HG03045 (cell line): ENCODE results near the gene PRSS53.
"Not testable (repeated sequence)": the region's sequence is repeated elsewhere in the genome, so short reads cannot be mapped to it uniquely, and the experiment has no call there.

ENCODE experiments used
- ATAC-seq: cut with Tn5 transposase; IDR thresholded peaks from one replicate; pipeline ENCODE4 v1.9.1; 2021; ENCODE audit warnings: mild to moderate bottlenecking, moderate library complexity; ENCODE audit not compliant: unreplicated experiment

The PRSS53 gene

GRCh38 chr16:31118223-31119155, 29.7 kb upstream of the PRSS53 start:
- ATAC-seq, result no peak

GRCh38 chr16:31117384-31118222, 28.9 kb upstream of the PRSS53 start, which contains the start of gene KAT8:
KAT8 (plus strand) TSS chr16:31117664; CDS start chr16:31117682, 18 bp downstream.
- ATAC-seq, result peak; percentile 89

- ATAC-seq, result no peak
Observed at GRCh38 chr16:31114468-31114867, 25.7 kb upstream of the PRSS53 start.

- ATAC-seq, result no peak
Observed at GRCh38 chr16:31113121-31114120, 24.7 kb upstream of the PRSS53 start.

- ATAC-seq, result no peak
Observed at GRCh38 chr16:31112711-31113110, 24.0 kb upstream of the PRSS53 start.

GRCh38 chr16:31111881-31112466, 23.2 kb upstream of the PRSS53 start:
- ATAC-seq, result no peak

GRCh38 chr16:31110106-31111034, 21.6 kb upstream of the PRSS53 start:
- ATAC-seq, result no peak

GRCh38 chr16:31109622-31110021, 20.9 kb upstream of the PRSS53 start:
- no peak for ATAC-seq

GRCh38 chr16:31108794-31109558, 20.2 kb upstream of the PRSS53 start:
- no peak for ATAC-seq

- peak; percentile 72 for ATAC-seq
Observed at GRCh38 chr16:31108035-31108793, 19.5 kb upstream of the PRSS53 start, which contains the start of gene BCKDK. BCKDK (plus strand) TSS chr16:31108386; CDS start chr16:31109224, 838 bp downstream.

- no peak for ATAC-seq
Observed at GRCh38 chr16:31107465-31107867, 18.7 kb upstream of the PRSS53 start.

GRCh38 chr16:31106509-31107464, 18.0 kb upstream of the PRSS53 start:
- ATAC-seq, result no peak

- no peak for ATAC-seq
Observed at GRCh38 chr16:31105677-31106213, 17.0 kb upstream of the PRSS53 start.

GRCh38 chr16:31100876-31101641, 12.3 kb upstream of the PRSS53 start:
- not testable (repeated sequence) for ATAC-seq
